Measurements from ENCODE around the gene PTPRM. TPM values are rescaled to one million over a fixed set of nuclear protein-coding genes. Genes with fewer than 3 reads are reported as not detected.

PTPRM gene
- total RNA-seq, 1 donor from 2014 or later, result 11.5 TPM

- no peaks in the 10 kb centered on the region for H3K27me3 Mint-ChIP-seq
Observed at GRCh38 chr18:8307960-8308359, 740.8 kb downstream of the PTPRM start.

GRCh38 chr18:8313043-8313442 is 745.9 kb downstream of the PTPRM start:
- H3K4me3 Mint-ChIP-seq, result no peak overlapping the region
- DNase-seq, result no peak
- H3K36me3 Mint-ChIP-seq (ENCODE audit: low read depth), result no peaks in the 10 kb centered on the region
- intact Hi-C loops (cut with micrococcal nuclease), result no loop called here
- H3K9me3 Mint-ChIP-seq, result no peaks in the 10 kb centered on the region
- no peaks in the 10 kb centered on the region for H3K27me3 Mint-ChIP-seq
- H3K27ac Mint-ChIP-seq, result no peak overlapping the region
- no peaks in the 10 kb centered on the region for H3K4me1 Mint-ChIP-seq

More at GRCh38 chr18:8307960-8308359, 740.8 kb downstream of the PTPRM start:
- H3K27ac Mint-ChIP-seq, result no peak overlapping the region
- intact Hi-C loops (cut with micrococcal nuclease), result no loop called here
- no peak overlapping the region for H3K4me3 Mint-ChIP-seq
- no peaks in the 10 kb centered on the region for H3K36me3 Mint-ChIP-seq (ENCODE audit: low read depth)
- no peak for DNase-seq
- no peaks in the 10 kb centered on the region for H3K4me1 Mint-ChIP-seq
- H3K9me3 Mint-ChIP-seq, result no peaks in the 10 kb centered on the region

- no peak for DNase-seq
- Mint-ChIP-seq H3K27me3 (no peaks in the 10 kb centered on the region), H3K36me3 (ENCODE audit: low read depth) (no peaks in the 10 kb centered on the region), H3K4me3 (no peak overlapping the region), H3K27ac (no peak overlapping the region), H3K4me1 (no peaks in the 10 kb centered on the region), H3K9me3 (no peaks in the 10 kb centered on the region)
- intact Hi-C loops (cut with micrococcal nuclease), result no loop called here
Observed at GRCh38 chr18:8314124-8314523, 747.0 kb downstream of the PTPRM start.

GRCh38 chr18:8319798-8320489 is 752.8 kb downstream of the PTPRM start:
- no peak overlapping the region for H3K27ac Mint-ChIP-seq
- H3K4me3 Mint-ChIP-seq, result no peak overlapping the region
- H3K27me3 Mint-ChIP-seq, result no peaks in the 10 kb centered on the region
- H3K36me3 Mint-ChIP-seq (ENCODE audit: low read depth), result no peaks in the 10 kb centered on the region
- H3K4me1 Mint-ChIP-seq, result no peaks in the 10 kb centered on the region
- no peak for DNase-seq
- intact Hi-C loops (cut with micrococcal nuclease), result no loop called here
- no peaks in the 10 kb centered on the region for H3K9me3 Mint-ChIP-seq

- Mint-ChIP-seq H3K36me3 (ENCODE audit: low read depth) (no peaks in the 10 kb centered on the region), H3K27ac (no peak overlapping the region), H3K4me1 (no peaks in the 10 kb centered on the region), H3K27me3 (no peaks in the 10 kb centered on the region), H3K9me3 (no peaks in the 10 kb centered on the region), H3K4me3 (no peak overlapping the region)
- no peak for DNase-seq
- intact Hi-C loops (cut with micrococcal nuclease), result no loop called here
Observed at GRCh38 chr18:8322486-8322885, 755.4 kb downstream of the PTPRM start.

- H3K36me3 Mint-ChIP-seq (ENCODE audit: low read depth), result no peaks in the 10 kb centered on the region
- H3K27ac Mint-ChIP-seq, result no peak overlapping the region
- no peaks in the 10 kb centered on the region for H3K27me3 Mint-ChIP-seq
- H3K4me1 Mint-ChIP-seq, result no peaks in the 10 kb centered on the region
- intact Hi-C loops (cut with micrococcal nuclease), result no loop called here
- H3K9me3 Mint-ChIP-seq, result no peaks in the 10 kb centered on the region
- no peak for DNase-seq
- no peak overlapping the region for H3K4me3 Mint-ChIP-seq
Observed at GRCh38 chr18:8324343-8325065, 757.4 kb downstream of the PTPRM start.

- DNase-seq, result no peak
Observed at GRCh38 chr18:8326763-8327394, 759.8 kb downstream of the PTPRM start.

GRCh38 chr18:8328126-8328525 is 761.0 kb downstream of the PTPRM start:
- Mint-ChIP-seq H3K9me3 (no peaks in the 10 kb centered on the region), H3K27me3 (no peaks in the 10 kb centered on the region), H3K4me3 (no peak overlapping the region), H3K4me1 (no peaks in the 10 kb centered on the region), H3K36me3 (ENCODE audit: low read depth) (no peaks in the 10 kb centered on the region), H3K27ac (no peak overlapping the region)
- DNase-seq, result no peak
- intact Hi-C loops (cut with micrococcal nuclease), result no loop called here

More at GRCh38 chr18:8326763-8327394, 759.8 kb downstream of the PTPRM start:
- Mint-ChIP-seq H3K4me3 (no peak overlapping the region), H3K4me1 (no peaks in the 10 kb centered on the region), H3K36me3 (ENCODE audit: low read depth) (no peaks in the 10 kb centered on the region), H3K27me3 (no peaks in the 10 kb centered on the region), H3K9me3 (no peaks in the 10 kb centered on the region), H3K27ac (no peak overlapping the region)
- intact Hi-C loops (cut with micrococcal nuclease), result no loop called here

- intact Hi-C loops (cut with micrococcal nuclease), result no loop called here
- no peaks in the 10 kb centered on the region for H3K36me3 Mint-ChIP-seq (ENCODE audit: low read depth)
- no peaks in the 10 kb centered on the region for H3K9me3 Mint-ChIP-seq
- no peaks in the 10 kb centered on the region for H3K4me1 Mint-ChIP-seq
- no peak overlapping the region for H3K27ac Mint-ChIP-seq
- no peak for DNase-seq
- no peak overlapping the region for H3K4me3 Mint-ChIP-seq
- no peaks in the 10 kb centered on the region for H3K27me3 Mint-ChIP-seq
Observed at GRCh38 chr18:8329186-8329771, 762.2 kb downstream of the PTPRM start.

GRCh38 chr18:8330575-8330974 is 763.5 kb downstream of the PTPRM start:
- Mint-ChIP-seq H3K36me3 (ENCODE audit: low read depth) (no peaks in the 10 kb centered on the region), H3K27ac (no peak overlapping the region), H3K4me1 (no peaks in the 10 kb centered on the region), H3K4me3 (no peak overlapping the region), H3K27me3 (no peaks in the 10 kb centered on the region), H3K9me3 (no peaks in the 10 kb centered on the region)
- no peak for DNase-seq
- intact Hi-C loops (cut with micrococcal nuclease), result no loop called here

- Mint-ChIP-seq H3K27ac (no peak overlapping the region), H3K27me3 (no peaks in the 10 kb centered on the region), H3K4me3 (no peak overlapping the region), H3K9me3 (no peaks in the 10 kb centered on the region), H3K36me3 (ENCODE audit: low read depth) (no peaks in the 10 kb centered on the region), H3K4me1 (no peaks in the 10 kb centered on the region)
- intact Hi-C loops (cut with micrococcal nuclease), result no loop called here
- no peak for DNase-seq
Observed at GRCh38 chr18:8332286-8332685, 765.2 kb downstream of the PTPRM start.

GRCh38 chr18:8333961-8334360 is 766.8 kb downstream of the PTPRM start:
- intact Hi-C loops (cut with micrococcal nuclease), result no loop called here
- Mint-ChIP-seq H3K27ac (no peak overlapping the region), H3K9me3 (no peaks in the 10 kb centered on the region), H3K4me3 (no peak overlapping the region), H3K36me3 (ENCODE audit: low read depth) (no peaks in the 10 kb centered on the region), H3K4me1 (no peaks in the 10 kb centered on the region), H3K27me3 (no peaks in the 10 kb centered on the region)
- no peak for DNase-seq

- Mint-ChIP-seq H3K36me3 (ENCODE audit: low read depth) (no peaks in the 10 kb centered on the region), H3K9me3 (no peaks in the 10 kb centered on the region), H3K4me1 (no peaks in the 10 kb centered on the region), H3K4me3 (no peak overlapping the region), H3K27ac (no peak overlapping the region), H3K27me3 (no peaks in the 10 kb centered on the region)
- intact Hi-C loops (cut with micrococcal nuclease), result no loop called here
- no peak for DNase-seq
Observed at GRCh38 chr18:8337211-8337610, 770.1 kb downstream of the PTPRM start.

- no peak for DNase-seq
- H3K4me1 Mint-ChIP-seq, result no peaks in the 10 kb centered on the region
- H3K9me3 Mint-ChIP-seq, result no peaks in the 10 kb centered on the region
- H3K36me3 Mint-ChIP-seq (ENCODE audit: low read depth), result no peaks in the 10 kb centered on the region
- intact Hi-C loops (cut with micrococcal nuclease), result no loop called here
- H3K27me3 Mint-ChIP-seq, result no peaks in the 10 kb centered on the region
- H3K27ac Mint-ChIP-seq, result no peak overlapping the region
- H3K4me3 Mint-ChIP-seq, result no peak overlapping the region
Observed at GRCh38 chr18:8339210-8339609, 772.1 kb downstream of the PTPRM start.

Data from activated CD4-positive, alpha-beta T cell treated with anti-CD3 and anti-CD28 coated beads, Interleukin-2, amount 10 ng/mL, durations not matched to agents 24 days and 14 days (primary cell).